Esophagus muscularis mucosa (tissue), 4 donors: ENCODE data around the gene DHPS. TPM values are rescaled to one million over a fixed set of nuclear protein-coding genes. Genes with fewer than 3 reads are reported as not detected.
A peak's percentile ranks its signal among the peaks of the same experiment; 100 is the strongest.

Experiments
- DNase-seq: peaks from one replicate; pipeline ENCODE4 v3.0.0-alpha.2; 2017; ENCODE audit errors: extremely low spot score
- H3K27ac ChIP-seq, 4 donors: fragments of 200-600 bp; sonication (generic); replicated peaks in 1 of 4; 1 replicate in 3 of 4; 2 replicates in 1 of 4; pipeline ENCODE4 v1.5.1; 2016 to 2019; ENCODE audit warnings: mild to moderate bottlenecking in 1 of 4
- H3K27me3 ChIP-seq, 4 donors: fragments of 200-600 bp; sonication (generic); one replicate each; pipeline versions ENCODE4 v1.5.1 to v1.6.0; 2016 to 2019
- H3K36me3 ChIP-seq, 4 donors: fragments of 200-600 bp; sonication (generic); one replicate each; pipeline ENCODE4 v1.5.1; 2016 to 2019
- H3K4me1 ChIP-seq, 4 donors: fragments of 200-600 bp; sonication (generic); one replicate each; pipeline ENCODE4 v1.5.1; 2016 to 2019
- H3K4me3 ChIP-seq, 4 donors: fragments of 200-600 bp; sonication (generic); 1 replicate in 2 of 4; 2 replicates in 2 of 4; pipeline ENCODE4 v1.5.1; 2016 to 2019; ENCODE audit warnings: mild to moderate bottlenecking in 4 of 4, moderate library complexity in 1 of 4
- H3K9me3 ChIP-seq, 4 donors: fragments of 200-600 bp; sonication (generic); 1 replicate in 3 of 4; 2 replicates in 1 of 4; pipeline ENCODE4 v1.5.1; 2016 to 2019
- EP300 ChIP-seq: sonication (generic); formaldehyde crosslinking; IDR thresholded peaks from one replicate; pipeline ENCODE4 v1.6.1; 2017; ENCODE audit warnings: antibody characterized with exemption
- POLR2A ChIP-seq: fragments of 450-650 bp; IDR thresholded peaks from one replicate; pipeline ENCODE4 v1.6.1; 2017; ENCODE audit warnings: antibody characterized with exemption, moderate library complexity, mild to moderate bottlenecking, low read depth
- POLR2AphosphoS5 ChIP-seq, 2 donors: sonication (generic); formaldehyde crosslinking; IDR thresholded peaks; one replicate each; pipeline ENCODE4 v1.6.1; 2017; ENCODE audit warnings: antibody characterized with exemption in 2 of 2
- WGBS: methylation state at CpG from one replicate; pipeline ENCODE4 v1.1.5; 2018; 5-methylcytosine and 5-hydroxymethylcytosine counted together
- intact Hi-C: fragments of 100-400 bp; cut with DNase I; formaldehyde crosslinking; loops from one replicate; pipeline ENCODE4 v1.15.1; 2023
- total RNA-seq, 4 donors: library from RNA; depleted of rRNA; stranded (reverse); fragments of >200 nt; gene quantifications; one replicate each; pipeline versions ENCODE4 v1.1.0 to v1.2.1, GENCODE V29; 2016
- TF ChIP-seq, protein P1 (sequence below), 3 experiments: fragments of 200-600 bp in 2 of 3; fragments of 450-650 bp in 1 of 3; sonication (generic) in 2 of 3; IDR thresholded peaks; one replicate each; pipeline ENCODE4 v1.5.1; 2017 to 2019; ENCODE audit warnings: antibody characterized with exemption in 3 of 3, mild to moderate bottlenecking in 2 of 3, moderate library complexity in 1 of 3

The DHPS gene
- total RNA-seq, 4 donors from 2014 or later = 74.3 to 92.3 (median 85.0) TPM

DNA sequence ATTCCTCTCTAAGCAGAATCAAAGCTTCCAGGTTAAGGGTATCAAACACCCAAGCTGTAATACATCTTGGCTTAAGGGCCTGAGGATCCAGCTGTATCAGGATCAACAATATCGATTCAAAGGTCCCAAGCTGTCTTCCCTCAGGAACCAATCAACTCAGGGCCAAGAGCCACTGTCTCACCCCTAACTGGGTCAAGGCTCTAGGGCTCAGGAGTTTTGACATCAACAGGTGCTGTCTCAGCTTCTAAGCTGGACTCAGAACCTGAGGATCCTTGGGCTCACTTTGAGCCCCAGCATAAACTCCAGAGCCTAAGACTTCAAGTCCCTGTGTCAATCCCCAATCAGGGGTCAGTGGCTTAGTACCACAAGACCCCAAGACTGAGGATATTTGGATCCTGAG lies 13.8 kb upstream of the DHPS start:
- Histone ChIP-seq H3K4me1 (peaks cover 16 to 24% (median 22%) of the 10 kb centered on the region in 4 donors), H3K36me3 (peaks cover 6 to 25% (median 16%) of the 10 kb centered on the region in 4 donors), H3K27ac (no peak overlapping the region), H3K4me3 (peak overlapping the region; percentile 67 to 90 (median 74)), H3K27me3 (no peaks in the 10 kb centered on the region), H3K9me3 (no peaks in the 10 kb centered on the region)
- no peak for TF ChIP-seq POLR2AphosphoS5 (IDR thresholded peaks at IDR 0.05)
- TF ChIP-seq, protein P1, sequence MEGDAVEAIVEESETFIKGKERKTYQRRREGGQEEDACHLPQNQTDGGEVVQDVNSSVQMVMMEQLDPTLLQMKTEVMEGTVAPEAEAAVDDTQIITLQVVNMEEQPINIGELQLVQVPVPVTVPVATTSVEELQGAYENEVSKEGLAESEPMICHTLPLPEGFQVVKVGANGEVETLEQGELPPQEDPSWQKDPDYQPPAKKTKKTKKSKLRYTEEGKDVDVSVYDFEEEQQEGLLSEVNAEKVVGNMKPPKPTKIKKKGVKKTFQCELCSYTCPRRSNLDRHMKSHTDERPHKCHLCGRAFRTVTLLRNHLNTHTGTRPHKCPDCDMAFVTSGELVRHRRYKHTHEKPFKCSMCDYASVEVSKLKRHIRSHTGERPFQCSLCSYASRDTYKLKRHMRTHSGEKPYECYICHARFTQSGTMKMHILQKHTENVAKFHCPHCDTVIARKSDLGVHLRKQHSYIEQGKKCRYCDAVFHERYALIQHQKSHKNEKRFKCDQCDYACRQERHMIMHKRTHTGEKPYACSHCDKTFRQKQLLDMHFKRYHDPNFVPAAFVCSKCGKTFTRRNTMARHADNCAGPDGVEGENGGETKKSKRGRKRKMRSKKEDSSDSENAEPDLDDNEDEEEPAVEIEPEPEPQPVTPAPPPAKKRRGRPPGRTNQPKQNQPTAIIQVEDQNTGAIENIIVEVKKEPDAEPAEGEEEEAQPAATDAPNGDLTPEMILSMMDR (IDR thresholded peaks at IDR 0.05) = no peak
- no peak for TF ChIP-seq POLR2A
- TF ChIP-seq EP300 = no peak
- no peak for DNase-seq
- intact Hi-C loops = no loop called here
- WGBS = 69% methylated on average over 1 of the region's 1 CpG

DNA sequence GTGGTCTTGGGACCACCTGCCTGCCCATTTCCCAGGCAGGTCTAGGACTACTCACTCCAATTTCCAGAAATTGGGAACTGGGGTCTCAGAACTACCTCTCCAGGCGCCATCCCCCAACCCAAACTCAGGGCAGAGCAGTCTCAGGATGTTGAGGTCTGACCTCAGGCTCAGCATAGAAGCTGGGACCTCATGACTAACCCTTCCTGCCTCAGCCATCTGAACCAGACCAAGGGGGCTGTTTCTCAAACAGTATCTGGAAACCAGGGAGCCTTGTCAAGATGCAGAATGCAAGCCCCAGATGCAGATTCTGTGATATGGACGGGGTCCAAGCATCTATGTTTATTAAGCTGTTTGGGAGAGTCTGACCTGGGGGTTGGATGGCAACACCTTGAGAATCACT lies 13.4 kb upstream of the DHPS start:
- H3K4me1 ChIP-seq = peaks cover 16 to 24% (median 22%) of the 10 kb centered on the region in 4 donors
- no peak overlapping the region for H3K4me3 ChIP-seq
- TF ChIP-seq POLR2A = no peak
- no peak for TF ChIP-seq POLR2AphosphoS5 (IDR thresholded peaks at IDR 0.05)
- TF ChIP-seq, protein P1 (IDR thresholded peaks at IDR 0.05) = no peak
- no peak for TF ChIP-seq EP300
- no peak overlapping the region for H3K27ac ChIP-seq
- 80% methylated on average over 2 of the region's 2 CpGs for WGBS
- DNase-seq = no peak
- peaks cover 2 to 21% (median 12%) of the 10 kb centered on the region in 4 donors for H3K36me3 ChIP-seq
- no peaks in the 10 kb centered on the region for H3K9me3 ChIP-seq
- no peaks in the 10 kb centered on the region for H3K27me3 ChIP-seq
- intact Hi-C loops = no loop called here

DNA sequence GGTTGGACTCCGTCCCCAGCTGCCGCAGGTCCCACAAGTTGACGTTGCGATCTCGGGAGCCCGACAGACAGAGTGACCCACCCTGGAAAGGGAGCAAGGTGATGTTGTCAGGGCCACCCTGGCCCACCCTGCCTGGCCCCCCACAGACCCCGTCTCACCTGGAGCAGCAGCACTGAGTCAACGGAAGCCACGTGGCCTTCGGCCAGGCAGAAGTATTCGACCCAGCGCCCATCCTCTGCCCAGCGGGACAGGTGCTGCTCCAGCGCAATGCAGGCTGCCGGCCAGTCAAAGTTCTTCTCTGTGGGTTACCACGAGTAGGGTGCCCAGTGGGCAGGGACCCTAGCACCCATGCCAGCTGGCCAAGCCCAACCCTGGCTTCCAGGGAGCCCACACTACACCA lies 13.0 kb upstream of the DHPS start:
- Histone ChIP-seq H3K36me3 (peaks cover 0 to 18% (median 8%) of the 10 kb centered on the region in 4 donors), H3K4me1 (peaks cover 16 to 24% (median 22%) of the 10 kb centered on the region in 4 donors), H3K27me3 (no peaks in the 10 kb centered on the region), H3K9me3 (no peaks in the 10 kb centered on the region), H3K4me3 (no peak overlapping the region), H3K27ac (no peak overlapping the region)
- 91% methylated on average over 6 of the region's 16 CpGs for WGBS
- no peak for TF ChIP-seq POLR2AphosphoS5 (IDR thresholded peaks at IDR 0.05)
- TF ChIP-seq, protein P1 (IDR thresholded peaks at IDR 0.05) = no peak
- no peak for TF ChIP-seq POLR2A
- no peak for TF ChIP-seq EP300
- intact Hi-C loops = no loop called here
- DNase-seq = no peak

DNA sequence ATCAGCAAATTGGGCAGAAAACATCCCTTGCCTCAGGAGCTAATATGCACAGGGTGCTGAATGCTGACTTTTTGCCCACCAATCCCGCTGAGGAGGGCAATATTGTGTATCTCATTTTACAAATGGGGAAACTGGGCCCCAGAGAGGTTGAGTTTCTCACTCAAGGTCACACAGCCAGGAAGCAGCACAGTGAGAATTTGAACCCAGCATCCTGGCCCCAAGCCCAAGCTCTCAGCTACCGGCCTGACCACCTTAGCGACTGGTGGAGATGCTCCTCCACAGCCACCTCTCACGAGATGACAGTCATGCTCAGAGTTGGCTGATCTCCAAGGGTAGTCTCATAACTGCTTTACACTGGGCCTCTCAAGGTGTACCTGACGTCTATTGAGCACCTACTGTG lies 11.3 kb upstream of the DHPS start:
- 80% methylated on average over 4 of the region's 5 CpGs for WGBS
- peaks cover 16 to 24% (median 22%) of the 10 kb centered on the region in 4 donors for H3K4me1 ChIP-seq
- no peak for DNase-seq

More for the DNA sequence above, 11.3 kb upstream of the DHPS start:
- no peak overlapping the region for H3K27ac ChIP-seq
- TF ChIP-seq POLR2A (no peak), EP300 (no peak), POLR2AphosphoS5 (IDR thresholded peaks at IDR 0.05) (no peak)
- TF ChIP-seq, protein P1 (IDR thresholded peaks at IDR 0.05) = no peak
- H3K9me3 ChIP-seq = no peaks in the 10 kb centered on the region
- no peak overlapping the region for H3K4me3 ChIP-seq
- intact Hi-C loops = no loop called here
- H3K36me3 ChIP-seq = peaks cover 0 to 18% (median 3%) of the 10 kb centered on the region in 4 donors
- no peaks in the 10 kb centered on the region for H3K27me3 ChIP-seq
